Activated T-cell treated with anti-CD3 and anti-CD28 coated beads, Interleukin-2, amount 50 U/mL, for 24 hours (primary cell): ENCODE data around the gene LCN6.
A peak's percentile ranks its signal among the peaks of the same experiment; 100 is the strongest.
"Not testable (repeated sequence)": the region's sequence is repeated elsewhere in the genome, so short reads cannot be mapped to it uniquely, and the experiment has no call there.

ENCODE experiments used
- DNase-seq: peaks from one replicate; pipeline ENCODE4 v3.0.0-alpha.2; 2020
- H3K27ac Mint-ChIP-seq: 2 replicates; pipeline ENCODE4 v1.8.0; 2020; ENCODE audit warnings: mild to moderate bottlenecking, mixed read lengths
- H3K27me3 Mint-ChIP-seq: 2 replicates; pipeline ENCODE4 v1.8.0; 2020; ENCODE audit warnings: mixed read lengths
- H3K36me3 Mint-ChIP-seq: 2 replicates; pipeline ENCODE4 v1.8.0; 2020; ENCODE audit warnings: low read depth, mixed read lengths
- H3K4me1 Mint-ChIP-seq: 2 replicates; pipeline ENCODE4 v1.8.0; 2020; ENCODE audit warnings: low read depth, mixed read lengths
- H3K4me3 Mint-ChIP-seq: 2 replicates; pipeline ENCODE4 v1.8.0; 2020; ENCODE audit warnings: mild to moderate bottlenecking, moderate library complexity, mixed read lengths
- H3K9me3 Mint-ChIP-seq: 2 replicates; pipeline ENCODE4 v1.8.0; 2020; ENCODE audit warnings: mixed read lengths

Gene LCN6

DNA sequence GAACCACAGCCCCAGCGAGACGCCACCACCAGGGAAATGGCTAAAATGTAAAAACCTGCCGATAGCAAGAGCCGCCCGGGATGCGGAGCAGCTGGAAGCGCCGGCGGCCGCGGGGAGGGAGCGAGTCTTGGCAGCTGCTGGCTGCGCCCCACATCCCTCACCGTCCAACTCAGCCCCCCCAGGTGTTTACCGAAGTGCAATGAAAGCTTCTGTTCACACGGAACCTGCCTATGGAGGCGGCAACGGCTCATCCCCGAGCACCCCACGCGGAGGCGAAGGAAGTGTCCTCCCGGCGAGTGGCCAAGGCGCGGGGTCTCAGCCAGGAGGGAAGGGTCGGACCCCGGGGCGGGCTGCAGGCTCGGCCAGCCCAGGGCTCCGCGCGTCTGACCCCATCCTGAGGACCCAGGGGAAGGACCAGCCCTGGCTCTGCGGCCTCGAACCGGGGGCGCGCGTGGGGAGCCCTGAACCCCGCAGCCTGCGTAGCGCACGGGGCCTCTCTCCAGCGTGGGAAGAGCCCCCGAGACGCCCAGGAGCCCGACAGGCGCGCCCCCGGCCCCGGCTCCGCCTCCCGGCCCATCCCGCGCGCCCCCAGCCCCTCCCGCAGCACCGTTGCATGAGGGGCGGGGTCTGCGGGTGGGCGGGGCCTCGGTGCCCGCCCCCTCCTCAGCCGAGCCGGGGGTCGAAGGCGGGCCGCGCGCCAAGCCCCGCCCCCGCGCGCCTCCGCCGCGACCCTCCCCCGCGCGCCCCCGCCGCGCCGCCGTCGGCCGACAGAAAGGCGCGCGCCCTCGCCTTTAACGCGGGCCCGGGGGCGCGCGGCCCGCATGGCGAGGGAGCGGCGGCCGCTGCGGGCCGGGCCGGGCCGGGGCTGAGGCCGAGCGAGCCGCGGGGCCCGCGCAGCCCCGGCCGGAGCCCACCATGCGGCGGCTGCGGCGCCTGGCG is 36.3 kb downstream of the LCN6 start, which contains the start of gene DIPK1B:
Gene DIPK1B, plus strand, starts transcription at position 822 of the 939 bp plus-strand sequence. Its CDS starts 94 bp downstream, at position 916.
- no peaks in the 10 kb centered on the region for H3K36me3 Mint-ChIP-seq
- peaks cover 4% of the 10 kb centered on the region for H3K4me1 Mint-ChIP-seq
- peak within 1 kb of the TSS; percentile 35 for H3K4me3 Mint-ChIP-seq
- no peak for DNase-seq
- H3K9me3 Mint-ChIP-seq, result no peaks in the 10 kb centered on the region
- H3K27me3 Mint-ChIP-seq, result peaks cover 52% of the 10 kb centered on the region
- H3K27ac Mint-ChIP-seq, result no peak within 1 kb of the TSS

- DNase-seq, H3K4me1 Mint-ChIP-seq, H3K36me3 Mint-ChIP-seq, H3K27ac Mint-ChIP-seq, H3K9me3 Mint-ChIP-seq: not testable (repeated sequence)
- Mint-ChIP-seq H3K27me3 (peaks cover 49% of the 10 kb centered on the region), H3K4me3 (peak overlapping the region; percentile 35)
These were observed 37.1 kb downstream of the LCN6 start for GRCh38 chr9:136711219-136711648.

DNA sequence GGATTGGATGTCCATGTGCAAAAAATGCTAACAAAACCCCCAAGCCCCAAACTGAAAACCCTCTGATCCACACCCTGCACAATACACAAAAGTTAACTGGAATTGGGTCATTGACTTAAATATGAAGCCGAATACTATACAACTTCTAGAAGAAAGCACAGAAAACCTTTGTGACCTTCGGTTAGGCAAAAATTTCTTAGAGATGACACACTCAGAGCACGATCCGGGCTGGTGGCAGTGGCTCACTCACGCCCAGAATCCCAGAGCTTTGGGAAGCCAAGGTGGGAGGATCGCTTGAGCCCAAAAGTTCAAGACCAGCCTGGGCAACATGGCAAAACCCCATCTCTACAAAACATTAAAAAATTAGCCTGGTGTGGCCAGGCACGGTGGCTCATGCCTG is 37.8 kb downstream of the LCN6 start:
- Mint-ChIP-seq H3K4me3 (no peak overlapping the region), H3K36me3 (no peaks in the 10 kb centered on the region), H3K27me3 (peaks cover 49% of the 10 kb centered on the region), H3K9me3 (no peaks in the 10 kb centered on the region), H3K4me1 (peaks cover 4% of the 10 kb centered on the region), H3K27ac (no peak overlapping the region)
- no peak for DNase-seq

DNA sequence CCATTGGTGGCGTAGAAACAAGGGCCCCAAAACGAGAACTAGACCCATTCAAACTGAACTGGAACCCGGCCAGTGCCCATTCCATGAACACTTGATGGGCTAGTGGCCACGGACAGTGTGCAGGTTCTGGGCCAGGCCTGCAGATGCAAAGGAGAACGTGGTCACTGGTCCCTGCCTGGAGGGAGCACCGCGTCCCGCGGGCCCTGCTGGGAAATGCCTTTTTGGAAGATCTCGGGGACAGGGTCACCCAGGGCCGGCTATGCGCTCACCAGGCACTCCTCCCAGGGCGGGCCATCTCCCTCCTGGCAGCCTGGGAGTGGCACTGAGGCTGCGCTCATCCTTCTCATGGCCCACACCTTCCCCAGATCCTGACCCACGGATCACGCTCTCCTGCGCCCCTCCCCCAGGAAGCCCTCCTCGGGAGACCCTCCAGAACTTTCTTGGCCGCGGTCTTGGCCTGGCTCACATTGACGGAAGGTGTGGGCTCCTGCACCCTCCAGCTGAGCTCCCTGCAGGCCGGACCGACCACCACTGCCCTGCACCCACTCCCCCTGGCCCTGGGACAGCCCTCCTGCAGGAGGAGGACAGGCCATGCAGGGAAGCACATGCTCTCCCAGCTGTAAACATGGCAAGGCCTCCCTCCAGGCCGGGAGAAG is 38.7 kb downstream of the LCN6 start:
- peaks cover 52% of the 10 kb centered on the region for H3K27me3 Mint-ChIP-seq
- H3K9me3 Mint-ChIP-seq, result no peaks in the 10 kb centered on the region
- no peak overlapping the region for H3K27ac Mint-ChIP-seq
- no peak overlapping the region for H3K4me3 Mint-ChIP-seq
- no peak for DNase-seq
- no peaks in the 10 kb centered on the region for H3K36me3 Mint-ChIP-seq
- peaks cover 4% of the 10 kb centered on the region for H3K4me1 Mint-ChIP-seq

DNA sequence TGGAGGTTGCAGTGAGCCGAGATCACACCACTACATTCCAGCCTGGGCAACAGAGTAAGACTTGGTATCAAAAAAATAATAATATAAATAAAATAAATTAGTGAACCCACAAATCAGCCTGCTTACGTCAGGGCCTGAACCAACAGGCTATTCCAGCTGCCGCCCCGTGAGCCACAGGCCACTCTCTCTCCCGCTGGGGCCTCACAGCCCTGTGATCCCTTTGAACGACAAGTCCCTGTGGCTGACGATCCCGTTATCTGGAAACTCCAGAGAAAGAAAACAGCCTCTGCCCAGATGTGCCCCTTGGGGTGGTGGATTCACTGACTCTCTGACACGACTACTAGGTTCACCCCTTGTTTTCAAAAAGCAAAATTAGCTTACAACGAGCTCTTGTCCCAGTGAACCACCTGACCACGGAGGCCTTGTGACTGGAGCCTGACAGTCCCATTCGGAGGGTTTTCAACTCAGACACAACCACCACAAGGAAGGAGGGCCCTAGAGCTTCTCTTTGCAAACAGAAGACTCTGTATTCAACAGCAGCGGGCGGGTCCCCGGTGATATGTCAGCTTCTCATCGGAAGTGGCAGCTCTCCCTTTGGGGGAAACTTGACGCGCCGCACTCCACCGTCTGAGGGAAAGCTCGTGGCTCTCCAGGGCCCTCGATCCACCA is 40.3 kb downstream of the LCN6 start:
- Mint-ChIP-seq H3K4me3 (no peak overlapping the region), H3K27me3 (peaks cover 36% of the 10 kb centered on the region), H3K4me1 (peaks cover 6% of the 10 kb centered on the region), H3K27ac (no peak overlapping the region), H3K36me3 (no peaks in the 10 kb centered on the region), H3K9me3 (no peaks in the 10 kb centered on the region)
- DNase-seq, result no peak

DNA sequence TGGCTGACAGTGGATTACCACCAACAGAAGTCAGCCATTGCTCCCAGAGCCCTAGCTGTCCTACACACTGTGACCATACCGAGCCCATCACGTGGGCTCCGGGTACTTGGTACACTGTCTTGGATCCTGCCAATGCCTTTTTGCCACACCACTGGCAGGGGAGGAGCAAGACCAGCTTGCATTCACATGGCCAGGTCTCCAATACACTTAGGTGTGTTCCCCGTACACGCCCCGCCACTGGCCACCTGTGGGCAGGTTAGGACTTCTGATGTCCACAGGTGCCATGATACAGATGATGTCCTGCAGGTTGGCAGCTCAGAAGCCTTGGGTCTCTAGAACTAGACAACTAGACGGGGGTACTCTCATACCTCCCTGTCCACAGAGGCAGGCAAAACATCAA is 41.3 kb downstream of the LCN6 start:
- H3K27ac Mint-ChIP-seq, result no peak overlapping the region
- H3K27me3 Mint-ChIP-seq, result peaks cover 36% of the 10 kb centered on the region

GRCh38 chr9:136705564-136705963 is 42.8 kb downstream of the LCN6 start:
- H3K9me3 Mint-ChIP-seq, result no peaks in the 10 kb centered on the region
- no peaks in the 10 kb centered on the region for H3K36me3 Mint-ChIP-seq
- H3K27ac Mint-ChIP-seq, result no peak overlapping the region
- no peak overlapping the region for H3K4me3 Mint-ChIP-seq
- no peak for DNase-seq
- peaks cover 19% of the 10 kb centered on the region for H3K4me1 Mint-ChIP-seq
- peaks cover 26% of the 10 kb centered on the region for H3K27me3 Mint-ChIP-seq

More for the DNA sequence above, 41.3 kb downstream of the LCN6 start:
- Mint-ChIP-seq H3K9me3 (no peaks in the 10 kb centered on the region), H3K36me3 (no peaks in the 10 kb centered on the region), H3K4me1 (peaks cover 10% of the 10 kb centered on the region), H3K4me3 (no peak overlapping the region)
- DNase-seq, result no peak

DNA sequence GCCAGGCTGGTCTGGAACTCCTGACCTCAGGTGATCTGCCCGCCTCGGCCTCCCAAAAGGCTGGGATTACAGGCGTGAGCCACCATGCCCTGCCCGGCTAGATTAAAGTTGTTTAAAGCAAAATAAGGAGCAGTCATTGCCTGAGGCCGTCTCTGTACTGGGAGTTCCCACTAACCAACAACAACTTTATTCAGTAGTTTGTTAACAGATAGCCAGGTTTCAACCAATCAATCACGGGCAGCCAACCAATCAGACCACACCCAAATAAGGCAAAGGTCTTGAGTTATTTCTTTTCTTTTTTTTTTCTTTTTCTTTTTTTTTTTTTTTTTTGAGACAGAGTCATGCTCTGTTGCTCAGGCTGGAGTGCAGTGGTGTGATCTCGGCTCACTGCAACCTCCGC is 43.6 kb downstream of the LCN6 start:
- not testable (repeated sequence) for H3K27ac Mint-ChIP-seq, DNase-seq, H3K4me3 Mint-ChIP-seq, H3K9me3 Mint-ChIP-seq, H3K36me3 Mint-ChIP-seq
- peaks cover 22% of the 10 kb centered on the region for H3K27me3 Mint-ChIP-seq
- H3K4me1 Mint-ChIP-seq, result peaks cover 24% of the 10 kb centered on the region

GRCh38 chr9:136703276-136703860 is 45.0 kb downstream of the LCN6 start:
- Mint-ChIP-seq H3K9me3 (no peaks in the 10 kb centered on the region), H3K4me3 (no peak overlapping the region), H3K4me1 (peaks cover 24% of the 10 kb centered on the region), H3K36me3 (no peaks in the 10 kb centered on the region), H3K27me3 (peaks cover 27% of the 10 kb centered on the region), H3K27ac (no peak overlapping the region)
- DNase-seq, result no peak

DNA sequence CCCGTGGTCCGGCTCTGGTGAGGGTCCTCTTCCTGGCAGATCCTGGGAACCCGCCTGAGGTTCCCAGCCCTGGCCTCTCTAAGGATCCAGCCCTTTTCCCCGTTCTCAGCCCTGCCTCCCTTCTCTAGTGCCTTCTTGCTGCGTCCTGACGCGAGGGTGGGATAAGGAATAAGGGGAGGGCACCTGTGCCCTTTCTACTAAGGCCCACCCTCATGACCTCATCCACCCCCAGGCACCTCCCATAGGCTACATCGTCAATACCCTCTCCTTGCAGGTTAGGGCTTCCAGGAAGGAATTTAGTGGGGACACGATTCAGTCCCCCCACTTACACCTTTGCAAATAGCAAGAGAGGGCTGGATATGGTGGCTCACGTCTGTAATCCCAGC is 46.7 kb downstream of the LCN6 start:
- Mint-ChIP-seq H3K4me3 (peak overlapping the region; percentile 73), H3K27ac (peak overlapping the region; percentile 92), H3K9me3 (no peaks in the 10 kb centered on the region), H3K27me3 (peaks cover 34% of the 10 kb centered on the region), H3K36me3 (no peaks in the 10 kb centered on the region), H3K4me1 (peaks cover 24% of the 10 kb centered on the region)
- DNase-seq, result no peak

DNA sequence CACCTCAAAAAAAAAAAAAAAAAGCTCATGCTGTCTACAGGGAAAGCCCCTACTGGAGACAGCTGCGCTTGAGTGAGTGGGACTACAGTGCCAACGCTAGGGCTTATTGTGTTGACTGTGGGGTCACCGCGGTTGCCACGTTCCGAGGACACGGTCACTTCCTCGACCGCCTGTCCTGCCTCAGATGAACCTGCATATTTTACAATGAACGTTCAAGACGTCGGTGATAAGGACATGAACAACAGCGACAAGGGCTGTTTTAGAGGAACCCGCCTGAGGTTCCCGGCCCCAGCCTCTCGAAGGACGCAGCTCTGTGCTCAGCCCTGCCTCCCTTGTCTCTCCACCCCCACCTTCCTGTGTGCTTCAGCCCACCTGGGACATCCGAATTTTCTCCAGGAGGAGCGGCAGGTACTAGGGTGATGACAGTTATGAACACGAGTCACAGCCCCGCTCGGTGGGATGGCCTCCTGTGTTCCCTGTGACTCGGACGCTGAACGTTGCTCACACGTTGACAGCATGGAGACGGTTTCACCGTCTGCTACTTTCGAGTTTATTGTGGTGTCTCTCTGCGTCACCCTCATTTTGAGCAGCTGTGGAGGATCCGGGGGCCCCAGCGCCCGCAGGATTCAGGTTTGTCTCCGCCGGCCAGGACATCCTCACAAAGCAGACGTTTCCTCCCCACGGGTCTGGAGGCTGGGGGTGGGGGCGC is 47.2 kb downstream of the LCN6 start:
- H3K36me3 Mint-ChIP-seq, result no peaks in the 10 kb centered on the region
- H3K9me3 Mint-ChIP-seq, result no peaks in the 10 kb centered on the region
- DNase-seq, result peak; percentile 79
- peaks cover 24% of the 10 kb centered on the region for H3K4me1 Mint-ChIP-seq
- peak overlapping the region; percentile 92 for H3K27ac Mint-ChIP-seq
- peaks cover 33% of the 10 kb centered on the region for H3K27me3 Mint-ChIP-seq
- H3K4me3 Mint-ChIP-seq, result peak overlapping the region; percentile 73

DNA sequence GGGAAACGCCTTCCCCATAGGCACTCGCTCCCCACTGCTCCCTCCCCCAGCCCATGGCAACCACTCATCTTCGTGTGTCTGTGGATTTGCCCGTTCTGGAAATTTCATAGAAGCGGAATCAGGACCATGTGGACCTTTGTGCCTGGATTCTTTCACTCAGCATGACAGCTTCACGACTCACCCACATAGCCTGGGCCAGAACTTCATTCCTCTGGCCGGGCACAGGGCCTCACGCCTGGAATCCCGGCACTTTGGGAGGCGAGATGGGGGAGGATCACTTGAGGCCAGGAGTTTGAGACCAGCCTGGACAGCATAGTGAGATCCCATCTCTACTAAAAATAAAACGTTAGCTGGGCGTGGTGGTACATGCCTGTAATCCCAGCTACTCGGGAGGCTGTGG is 48.0 kb downstream of the LCN6 start:
- no peaks in the 10 kb centered on the region for H3K36me3 Mint-ChIP-seq
- no peak for DNase-seq
- peaks cover 29% of the 10 kb centered on the region for H3K27me3 Mint-ChIP-seq
- peaks cover 24% of the 10 kb centered on the region for H3K4me1 Mint-ChIP-seq
- H3K9me3 Mint-ChIP-seq, result no peaks in the 10 kb centered on the region
- no peak overlapping the region for H3K4me3 Mint-ChIP-seq
- no peak overlapping the region for H3K27ac Mint-ChIP-seq

- no peak for DNase-seq
- H3K27ac Mint-ChIP-seq, result no peak overlapping the region
- no peak overlapping the region for H3K4me3 Mint-ChIP-seq
- H3K4me1 Mint-ChIP-seq, result peaks cover 24% of the 10 kb centered on the region
- H3K27me3 Mint-ChIP-seq, result peaks cover 27% of the 10 kb centered on the region
- no peaks in the 10 kb centered on the region for H3K9me3 Mint-ChIP-seq
- H3K36me3 Mint-ChIP-seq, result no peaks in the 10 kb centered on the region
These were observed 49.6 kb downstream of the LCN6 start for GRCh38 chr9:136698635-136699246.
